ENCODE measurements around the gene BBS10. TPM values are rescaled to one million over a fixed set of nuclear protein-coding genes. Genes with fewer than 3 reads are reported as not detected.

The BBS10 gene
- total and polyA plus RNA-seq, 2 of the 4 experiments (the other 2 are of a cell fraction) = 4.9 to 10.0 TPM

DNA sequence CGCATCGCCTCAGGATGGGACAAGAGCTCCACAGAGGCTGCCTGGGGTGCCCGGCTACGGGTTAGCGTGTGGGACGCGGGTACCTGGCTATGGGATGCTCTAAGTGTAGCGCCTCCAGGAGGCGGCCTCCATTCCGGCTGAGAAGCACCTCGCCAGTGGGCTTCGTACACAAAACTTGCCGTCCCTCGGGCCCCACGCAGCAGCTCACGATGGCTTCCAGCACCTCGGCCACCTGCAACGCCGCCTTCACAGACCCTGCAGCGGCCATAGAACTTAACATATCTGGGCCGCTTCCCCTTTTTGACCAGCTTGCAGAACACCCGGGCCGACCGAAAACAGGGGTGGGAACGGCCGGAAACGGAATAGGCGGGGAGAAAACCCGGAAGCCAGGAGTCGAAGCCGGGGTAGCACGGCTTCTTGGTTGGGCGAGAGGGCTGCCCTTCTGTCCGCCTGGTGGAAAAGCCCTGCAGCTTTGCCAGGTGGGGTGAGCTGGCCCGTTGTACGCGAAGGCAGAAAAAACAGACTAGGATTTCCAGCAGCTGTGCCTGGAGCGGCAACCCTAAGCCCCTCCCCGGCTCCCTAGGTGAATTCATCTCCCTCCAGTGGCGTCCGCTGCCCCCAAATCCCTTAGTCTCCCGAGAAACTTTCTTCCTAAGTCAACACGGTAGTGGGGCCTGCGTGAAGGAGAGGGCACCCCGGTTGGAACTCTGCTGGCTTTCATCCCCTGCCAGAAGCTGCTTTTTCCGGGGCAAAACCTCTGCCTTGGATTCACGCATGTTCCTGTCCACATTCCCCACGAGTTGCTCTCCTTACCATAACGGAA, at the start of gene BBS10 (continued):
- no peak for TF ChIP-seq SMC3 (IDR thresholded peaks at IDR 0.05; ENCODE audit: low read depth, low read length)

DNA sequence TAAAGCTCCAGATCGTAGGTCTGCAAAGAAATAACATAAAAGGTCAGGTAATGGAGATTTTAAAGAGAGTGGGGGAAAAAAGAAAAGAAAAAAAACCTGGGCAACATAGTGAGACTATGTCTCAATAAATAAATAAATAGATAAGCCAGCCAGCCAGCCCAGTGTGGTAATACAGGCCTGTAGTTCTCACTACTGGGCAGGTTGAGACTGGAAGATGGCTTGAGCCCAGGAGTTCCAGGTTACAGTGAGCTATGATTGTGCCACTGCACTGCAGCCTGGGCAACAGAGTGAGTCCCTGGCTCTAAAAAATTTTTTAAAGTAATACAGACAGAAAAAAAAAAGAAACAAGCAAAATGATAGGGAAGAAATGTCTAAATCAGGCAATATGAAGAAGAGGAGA, 43.2 kb upstream of the BBS10 start:
- no peak overlapping the region for H2BK15ac ChIP-seq (ENCODE audit: low read depth, low read length)
- no peak overlapping the region for H4K91ac ChIP-seq (ENCODE audit: insufficient read depth, low read depth, low read length)
- H3K14ac ChIP-seq (replicated peaks; ENCODE audit: low read depth, low read length) = no peak overlapping the region
- H3K18ac ChIP-seq (ENCODE audit: low read depth, low read length) = no peak overlapping the region
- H3K9me1 ChIP-seq (ENCODE audit: insufficient read depth, low read length) = no peaks in the 10 kb centered on the region
- H3K4ac ChIP-seq (ENCODE audit: low read depth, low read length) = no peak overlapping the region
- BruUV-seq (replicated peaks) = no TSS peak
- no peak overlapping the region for H3K27ac ChIP-seq (ENCODE audit: insufficient read depth, low read length)
- no peak overlapping the region for H3K56ac ChIP-seq (ENCODE audit: extremely low read depth, insufficient read depth, low read length)
- H4K20me1 ChIP-seq (ENCODE audit: insufficient read depth, low read length) = no peaks in the 10 kb centered on the region
- H3K27me3 ChIP-seq (ENCODE audit: control insufficient read depth, insufficient read depth, low read length) = no peaks in the 10 kb centered on the region
- no peak overlapping the region for H2BK20ac ChIP-seq (ENCODE audit: low read depth, low read length)
- H2BK5ac ChIP-seq (ENCODE audit: low read depth, low read length, poor library complexity, severe bottlenecking) = no peak overlapping the region
- no peak overlapping the region for H3K23ac ChIP-seq (ENCODE audit: low read depth, low read length)
- POLR2A ChIA-PET (ENCODE audit: unreplicated experiment) = interaction anchor here (0.7 kb wide), 1 partner anchor 561 kb away, joined by 3 read pairs; no protein-coding TSS in a partner anchor
- H2AK9ac ChIP-seq (replicated peaks; ENCODE audit: low read depth, low read length, poor library complexity) = no peak overlapping the region
- no peaks in the 10 kb centered on the region for H3K9me3 ChIP-seq (ENCODE audit: control insufficient read depth, insufficient read depth, low read length)
- no peak overlapping the region for H3K4me3 ChIP-seq (ENCODE audit: insufficient read depth, low read depth, low read length)
- no peak overlapping the region for H3K9ac ChIP-seq (ENCODE audit: low read depth, low read length)
- peaks cover 3 to 4% of the 10 kb centered on the region in 2 experiments; a peak in 1 of 4 replicates for H3K79me1 ChIP-seq (ENCODE audit: low read depth in 1 of 2, low read length in 2 of 2)
- no peak for ATAC-seq (ENCODE audit: low read depth)
- no peak overlapping the region for H4K5ac ChIP-seq (ENCODE audit: low read depth, low read length)
- H3K4me2 ChIP-seq (ENCODE audit: low read depth, low read length) = no peak overlapping the region
- in situ Hi-C loops (cut with MboI; ENCODE audit: low sequenced_read_pairs) (no loop called here), dilution Hi-C loops (cut with HindIII; ENCODE audit: low sequenced_read_pairs, unreplicated experiment) (no loop called here), intact Hi-C loops (cut with micrococcal nuclease) (loop anchor here (10.0 kb wide), 1 partner anchor 163 kb away; the partner anchor contains the start of gene OSBPL8)
- H3K4me1 ChIP-seq (ENCODE audit: control insufficient read depth, insufficient read depth, low read length) = no peaks in the 10 kb centered on the region
- CTCF ChIA-PET = no interaction called here
- no CpG with 5 or more reads among the region's 1 CpG for WGBS, 2 experiments (ENCODE audit: extremely low coverage in 2 of 2, insufficient read length in 1 of 2)
- H4K8ac ChIP-seq (ENCODE audit: low read depth in 2 of 2, low read length in 2 of 2) = no peak overlapping the region
- no peak for DNase-seq
- H2BK120ac ChIP-seq (ENCODE audit: low read depth, low read length) = no peak overlapping the region
- H3K36me3 ChIP-seq (ENCODE audit: control insufficient read depth, insufficient read depth, low read length) = peaks cover 12% of the 10 kb centered on the region; the same call in 1 of the 2 replicates
- no peak overlapping the region for H2AFZ ChIP-seq (replicated peaks; ENCODE audit: low read length, poor library complexity)
- H2AK5ac ChIP-seq (ENCODE audit: low read depth, low read length) = no peak overlapping the region
- TF ChIP-seq RCOR1 (IDR thresholded peaks at IDR 0.05; ENCODE audit: insufficient replicate concordance, low read length) (no peak), SMC3 (IDR thresholded peaks at IDR 0.05; ENCODE audit: low read depth, low read length) (no peak), MXI1 (IDR thresholded peaks at IDR 0.05; ENCODE audit: borderline replicate concordance, low read depth, low read length) (no peak), CEBPB (IDR thresholded peaks at IDR 0.05; ENCODE audit: low read depth, low read length) (no peak), FOS (IDR thresholded peaks at IDR 0.05; ENCODE audit: low read depth, low read length) (no peak), MAZ (IDR thresholded peaks at IDR 0.05; ENCODE audit: borderline replicate concordance, low read depth, low read length) (no peak), MAFK (IDR thresholded peaks at IDR 0.05; ENCODE audit: low read depth, low read length) (no peak), BHLHE40 (IDR thresholded peaks at IDR 0.05; ENCODE audit: low read depth, low read length) (no peak), RAD21 (IDR thresholded peaks at IDR 0.05; ENCODE audit: low read length) (no peak), NFE2L2 (IDR thresholded peaks at IDR 0.05; ENCODE audit: low read depth, low read length) (no peak)
- TF ChIP-seq, protein P1, sequence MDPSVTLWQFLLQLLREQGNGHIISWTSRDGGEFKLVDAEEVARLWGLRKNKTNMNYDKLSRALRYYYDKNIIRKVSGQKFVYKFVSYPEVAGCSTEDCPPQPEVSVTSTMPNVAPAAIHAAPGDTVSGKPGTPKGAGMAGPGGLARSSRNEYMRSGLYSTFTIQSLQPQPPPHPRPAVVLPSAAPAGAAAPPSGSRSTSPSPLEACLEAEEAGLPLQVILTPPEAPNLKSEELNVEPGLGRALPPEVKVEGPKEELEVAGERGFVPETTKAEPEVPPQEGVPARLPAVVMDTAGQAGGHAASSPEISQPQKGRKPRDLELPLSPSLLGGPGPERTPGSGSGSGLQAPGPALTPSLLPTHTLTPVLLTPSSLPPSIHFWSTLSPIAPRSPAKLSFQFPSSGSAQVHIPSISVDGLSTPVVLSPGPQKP (IDR thresholded peaks at IDR 0.05; ENCODE audit: borderline replicate concordance, low read depth, low read length) = no peak
- TF ChIP-seq, protein P2, sequence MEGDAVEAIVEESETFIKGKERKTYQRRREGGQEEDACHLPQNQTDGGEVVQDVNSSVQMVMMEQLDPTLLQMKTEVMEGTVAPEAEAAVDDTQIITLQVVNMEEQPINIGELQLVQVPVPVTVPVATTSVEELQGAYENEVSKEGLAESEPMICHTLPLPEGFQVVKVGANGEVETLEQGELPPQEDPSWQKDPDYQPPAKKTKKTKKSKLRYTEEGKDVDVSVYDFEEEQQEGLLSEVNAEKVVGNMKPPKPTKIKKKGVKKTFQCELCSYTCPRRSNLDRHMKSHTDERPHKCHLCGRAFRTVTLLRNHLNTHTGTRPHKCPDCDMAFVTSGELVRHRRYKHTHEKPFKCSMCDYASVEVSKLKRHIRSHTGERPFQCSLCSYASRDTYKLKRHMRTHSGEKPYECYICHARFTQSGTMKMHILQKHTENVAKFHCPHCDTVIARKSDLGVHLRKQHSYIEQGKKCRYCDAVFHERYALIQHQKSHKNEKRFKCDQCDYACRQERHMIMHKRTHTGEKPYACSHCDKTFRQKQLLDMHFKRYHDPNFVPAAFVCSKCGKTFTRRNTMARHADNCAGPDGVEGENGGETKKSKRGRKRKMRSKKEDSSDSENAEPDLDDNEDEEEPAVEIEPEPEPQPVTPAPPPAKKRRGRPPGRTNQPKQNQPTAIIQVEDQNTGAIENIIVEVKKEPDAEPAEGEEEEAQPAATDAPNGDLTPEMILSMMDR (conservative IDR thresholded peaks at IDR 0.05; ENCODE audit: low read depth, low read length) = no peak
